ENCODE data around the gene TRPC1. TPM values are rescaled to one million over a fixed set of nuclear protein-coding genes. Genes with fewer than 3 reads are reported as not detected.

TRPC1 gene
- total RNA-seq, 1 experiment from 2014 or later: 29.6 TPM

Other genes starting within 250 kb of the TRPC1 start
- 38.6 TPM for gene ATR, start 145.3 kb upstream of the TRPC1 start, total RNA-seq (2021; ENCODE audit: unreplicated experiment)
- gene PLS1, start 127.6 kb upstream of the TRPC1 start, total RNA-seq (2021; ENCODE audit: unreplicated experiment): 36.1 TPM
- gene PCOLCE2, start 165.0 kb downstream of the TRPC1 start, total RNA-seq (2021; ENCODE audit: unreplicated experiment): 14.6 TPM
- gene PAQR9, start 239.6 kb downstream of the TRPC1 start, total RNA-seq (2021; ENCODE audit: unreplicated experiment): 0.36 TPM

All from Panc1 (cell line).